HepG2 (cell line): ENCODE measurements around the gene LTB4R2. TPM values are rescaled to one million over a fixed set of nuclear protein-coding genes. Genes with fewer than 3 reads are reported as not detected.
A peak's percentile ranks its signal among the peaks of the same experiment; 100 is the strongest.

Experiments
- ATRX ChIP-seq: sonication (generic); formaldehyde crosslinking; IDR thresholded peaks from 2 replicates; pipeline ENCODE4 v1.4.0; 2020; ENCODE audit warnings: missing genetic modification reagents, borderline replicate concordance
- FOSL2 ChIP-seq: sonication (generic); formaldehyde crosslinking; IDR thresholded peaks from 2 replicates; pipeline ENCODE4 v1.4.0; 2020; ENCODE audit warnings: missing genetic modification reagents
- GPN1 ChIP-seq: sonication (generic); formaldehyde crosslinking; IDR thresholded peaks from 2 replicates; pipeline ENCODE4 v1.5.1; 2020; ENCODE audit warnings: missing genetic modification reagents, borderline replicate concordance
- HNRNPL ChIP-seq: fragments of 200-400 bp; formaldehyde crosslinking; IDR thresholded peaks from 2 replicates; pipeline ENCODE4 v1.6.1; 2017; ENCODE audit warnings: mild to moderate bottlenecking, low read depth, low read length
- IRF9 ChIP-seq: sonication (generic); formaldehyde crosslinking; IDR thresholded peaks from 2 replicates; pipeline ENCODE4 v1.8.0; 2022; ENCODE audit warnings: missing genetic modification reagents, mild to moderate bottlenecking, borderline replicate concordance
- KDM3A ChIP-seq: IDR thresholded peaks from 2 replicates; pipeline ENCODE4 v1.6.1; 2018; ENCODE audit warnings: low read depth, missing compliant biosample characterization
- KLF9 ChIP-seq: IDR thresholded peaks from 2 replicates; pipeline ENCODE4 v1.6.1; 2016; ENCODE audit warnings: low read depth
- MED8 ChIP-seq: sonication (generic); formaldehyde crosslinking; IDR thresholded peaks from 2 replicates; pipeline ENCODE4 v1.8.1; 2023; ENCODE audit warnings: mild to moderate bottlenecking, missing genetic modification reagents; ENCODE audit not compliant: insufficient replicate concordance
- MTERF4 ChIP-seq: sonication (generic); formaldehyde crosslinking; IDR thresholded peaks from 2 replicates; pipeline ENCODE4 v1.8.0; 2023; ENCODE audit warnings: mild to moderate bottlenecking, missing genetic modification reagents
- NFE2L2 ChIP-seq: fragments of 150-350 bp; IDR thresholded peaks from 2 replicates; pipeline ENCODE4 v1.6.1; 2014; ENCODE audit warnings: low read length
- PAF1 ChIP-seq: IDR thresholded peaks from 2 replicates; pipeline ENCODE4 v1.6.1; 2016; ENCODE audit warnings: missing genetic modification reagents, missing compliant biosample characterization
- POGZ ChIP-seq: sonication (generic); formaldehyde crosslinking; IDR thresholded peaks from 2 replicates; pipeline ENCODE4 v1.4.0; 2020; ENCODE audit warnings: mild to moderate bottlenecking, missing genetic modification reagents
- POLR2AphosphoS2 ChIP-seq: IDR thresholded peaks from 2 replicates; pipeline ENCODE4 v1.6.1; 2011; ENCODE audit warnings: low read depth, low read length, improper control_type of control experiment
- SKIL ChIP-seq: sonication (generic); formaldehyde crosslinking; IDR thresholded peaks from 2 replicates; pipeline ENCODE4 v1.8.0; 2022; ENCODE audit warnings: missing genetic modification reagents, mild to moderate bottlenecking, moderate library complexity, borderline replicate concordance
- SNAPC2 ChIP-seq: sonication (generic); formaldehyde crosslinking; IDR thresholded peaks from 2 replicates; pipeline ENCODE4 v1.8.1; 2022; ENCODE audit warnings: mild to moderate bottlenecking, missing genetic modification reagents
- SP4 ChIP-seq: sonication (generic); formaldehyde crosslinking; IDR thresholded peaks from 2 replicates; pipeline ENCODE4 v1.8.1; 2023; ENCODE audit warnings: mild to moderate bottlenecking, missing genetic modification reagents
- TCF7 ChIP-seq: sonication (generic); IDR thresholded peaks from 2 replicates; pipeline ENCODE4 v1.6.1; 2016; ENCODE audit warnings: antibody characterized with exemption, low read depth
- TFDP2 ChIP-seq: sonication (generic); formaldehyde crosslinking; IDR thresholded peaks from 2 replicates; pipeline ENCODE4 v1.4.0; 2020; ENCODE audit warnings: missing genetic modification reagents
- THRA ChIP-seq: sonication (generic); formaldehyde crosslinking; IDR thresholded peaks from 2 replicates; pipeline ENCODE4 v1.4.0; 2020; ENCODE audit warnings: missing genetic modification reagents, borderline replicate concordance
- TOPORS ChIP-seq: sonication (generic); formaldehyde crosslinking; IDR thresholded peaks from 2 replicates; pipeline ENCODE4 v1.8.0; 2023; ENCODE audit warnings: mild to moderate bottlenecking, missing genetic modification reagents
- XBP1 ChIP-seq: sonication (generic); formaldehyde crosslinking; IDR thresholded peaks from 2 replicates; pipeline ENCODE4 v1.5.0; 2020; ENCODE audit warnings: missing genetic modification reagents
- ZNF230 ChIP-seq: sonication (generic); formaldehyde crosslinking; IDR thresholded peaks from 2 replicates; pipeline ENCODE4 v1.4.0; 2020; ENCODE audit warnings: mild to moderate bottlenecking, missing genetic modification reagents
- ZNF432 ChIP-seq: sonication (generic); formaldehyde crosslinking; IDR thresholded peaks from 2 replicates; pipeline ENCODE4 v1.5.0; 2020; ENCODE audit warnings: missing genetic modification reagents, mild to moderate bottlenecking, borderline replicate concordance
- ZNF530 ChIP-seq: sonication (generic); formaldehyde crosslinking; IDR thresholded peaks from 2 replicates; pipeline ENCODE4 v1.5.0; 2020; ENCODE audit warnings: low read depth, mild to moderate bottlenecking, missing genetic modification reagents
- polyA plus RNA-seq, 8 experiments: library from polyadenylated mRNA; depleted of rRNA in 3 of 8; stranded (reverse) in 7 of 8; unstranded in 1 of 8; fragments of >200 nt; fragmentation: Illumina TruSeq in 4 of 8; extraction: Trizol in 4 of 8; gene quantifications; 2 replicates each; pipeline versions ENCODE4 v1.2.1 to v1.2.3, GENCODE V29; 2011 to 2016; ENCODE audit warnings: low read depth in 4 of 8, missing spikeins in 1 of 8, mixed read lengths in 1 of 8; ENCODE audit not compliant: insufficient read depth in 1 of 8
- total RNA-seq, 5 experiments: library from RNA; depleted of rRNA; stranded (reverse); fragments of >200 nt; fragmentation: Illumina TruSeq; extraction: Trizol; gene quantifications; 2 replicates each; pipeline ENCODE4 v1.2.3, GENCODE V29; 2016; ENCODE audit warnings: low read depth in 1 of 5

Gene LTB4R2
- total and polyA plus RNA-seq, 2 of the 13 experiments (the other 11 are each of a cell fraction or from before 2014, with no cell fraction given), result 3.9 to 6.9 TPM

GRCh38 chr14:24315807-24316596 is 6.1 kb downstream of the LTB4R2 start (continued):
- TF ChIP-seq IRF9 (CRISPR knock-in tag) (peak; percentile 97), THRA (CRISPR knock-in tag) (peak; percentile 83), ZNF530 (0 out of 2 replicates have a peak, but pooled peaks have one; percentile 61), SKIL (CRISPR knock-in tag) (no peak), HNRNPL (0 out of 2 replicates have a peak, but pooled peaks have one; percentile 74), NFE2L2 (0 out of 2 replicates have a peak, but pooled peaks have one; percentile 11), TFDP2 (CRISPR knock-in tag) (peak; percentile 97), POGZ (peak; percentile 65), TCF7 (no peak), KLF9 (peak; percentile 93; the same call in 1 of the 2 replicates), PAF1 (CRISPR knock-in tag) (peak; percentile 79; the same call in 1 of the 2 replicates), FOSL2 (CRISPR knock-in tag) (peak; percentile 55), ZNF230 (peak; percentile 99), ZNF432 (CRISPR knock-in tag) (peak; percentile 91; the same call in 1 of the 2 replicates), SNAPC2 (CRISPR knock-in tag) (peak; percentile 96), MED8 (peak; percentile 82), XBP1 (CRISPR knock-in tag) (peak; percentile 82; the same call in 1 of the 2 replicates), SP4 (CRISPR knock-in tag) (peak; percentile 88), MTERF4 (CRISPR knock-in tag) (peak; percentile 99), TOPORS (peak; percentile 99), GPN1 (peak; percentile 78; the same call in 1 of the 2 replicates), KDM3A (peak; percentile 95), ATRX (CRISPR knock-in tag) (no peak; the same call in 1 of the 2 replicates), POLR2AphosphoS2 (no peak)
